ENCODE data around the gene CDX2.

DNA sequence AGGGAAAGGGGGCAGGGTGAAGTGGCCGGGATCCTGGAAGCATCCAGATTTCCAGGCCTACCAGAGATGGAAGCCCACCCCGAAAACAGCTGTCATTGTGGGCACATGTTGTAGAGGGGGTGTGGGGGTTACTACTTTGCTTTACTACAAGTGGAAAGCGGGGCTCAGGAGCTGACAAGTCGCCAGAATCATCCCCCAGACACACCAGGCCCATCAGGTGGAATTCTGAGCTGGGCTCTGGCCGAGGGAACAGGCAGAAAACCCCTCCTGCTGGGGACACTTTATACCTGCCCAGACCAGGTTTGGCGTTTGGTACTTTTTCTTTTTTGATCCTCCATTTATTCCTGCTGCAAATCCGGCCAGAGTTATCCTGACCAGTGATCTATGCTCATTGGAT lies 3.8 kb downstream of the CDX2 start:
- TF ChIP-seq POLR2AphosphoS5 (IDR thresholded peaks at IDR 0.05; ENCODE audit: low read depth, low read length) (no peak), YY1 (IDR thresholded peaks at IDR 0.05; ENCODE audit: extremely low read depth, insufficient replicate concordance, low read depth, low read length) (no peak), EZH2phosphoT487 (IDR thresholded peaks at IDR 0.05; ENCODE audit: borderline replicate concordance) (no peak)
- TF ChIP-seq, protein P1, sequence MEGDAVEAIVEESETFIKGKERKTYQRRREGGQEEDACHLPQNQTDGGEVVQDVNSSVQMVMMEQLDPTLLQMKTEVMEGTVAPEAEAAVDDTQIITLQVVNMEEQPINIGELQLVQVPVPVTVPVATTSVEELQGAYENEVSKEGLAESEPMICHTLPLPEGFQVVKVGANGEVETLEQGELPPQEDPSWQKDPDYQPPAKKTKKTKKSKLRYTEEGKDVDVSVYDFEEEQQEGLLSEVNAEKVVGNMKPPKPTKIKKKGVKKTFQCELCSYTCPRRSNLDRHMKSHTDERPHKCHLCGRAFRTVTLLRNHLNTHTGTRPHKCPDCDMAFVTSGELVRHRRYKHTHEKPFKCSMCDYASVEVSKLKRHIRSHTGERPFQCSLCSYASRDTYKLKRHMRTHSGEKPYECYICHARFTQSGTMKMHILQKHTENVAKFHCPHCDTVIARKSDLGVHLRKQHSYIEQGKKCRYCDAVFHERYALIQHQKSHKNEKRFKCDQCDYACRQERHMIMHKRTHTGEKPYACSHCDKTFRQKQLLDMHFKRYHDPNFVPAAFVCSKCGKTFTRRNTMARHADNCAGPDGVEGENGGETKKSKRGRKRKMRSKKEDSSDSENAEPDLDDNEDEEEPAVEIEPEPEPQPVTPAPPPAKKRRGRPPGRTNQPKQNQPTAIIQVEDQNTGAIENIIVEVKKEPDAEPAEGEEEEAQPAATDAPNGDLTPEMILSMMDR (IDR thresholded peaks at IDR 0.05 in 2 of 3, conservative IDR thresholded peaks at IDR 0.05 in 1 of 3; ENCODE audit: borderline replicate concordance in 1 of 3, insufficient read depth in 1 of 3, low read depth in 2 of 3, low read length in 2 of 3), result no peak
- TF ChIP-seq, protein P2, sequence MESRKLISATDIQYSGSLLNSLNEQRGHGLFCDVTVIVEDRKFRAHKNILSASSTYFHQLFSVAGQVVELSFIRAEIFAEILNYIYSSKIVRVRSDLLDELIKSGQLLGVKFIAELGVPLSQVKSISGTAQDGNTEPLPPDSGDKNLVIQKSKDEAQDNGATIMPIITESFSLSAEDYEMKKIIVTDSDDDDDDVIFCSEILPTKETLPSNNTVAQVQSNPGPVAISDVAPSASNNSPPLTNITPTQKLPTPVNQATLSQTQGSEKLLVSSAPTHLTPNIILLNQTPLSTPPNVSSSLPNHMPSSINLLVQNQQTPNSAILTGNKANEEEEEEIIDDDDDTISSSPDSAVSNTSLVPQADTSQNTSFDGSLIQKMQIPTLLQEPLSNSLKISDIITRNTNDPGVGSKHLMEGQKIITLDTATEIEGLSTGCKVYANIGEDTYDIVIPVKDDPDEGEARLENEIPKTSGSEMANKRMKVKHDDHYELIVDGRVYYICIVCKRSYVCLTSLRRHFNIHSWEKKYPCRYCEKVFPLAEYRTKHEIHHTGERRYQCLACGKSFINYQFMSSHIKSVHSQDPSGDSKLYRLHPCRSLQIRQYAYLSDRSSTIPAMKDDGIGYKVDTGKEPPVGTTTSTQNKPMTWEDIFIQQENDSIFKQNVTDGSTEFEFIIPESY (IDR thresholded peaks at IDR 0.05; ENCODE audit: extremely low read depth, insufficient replicate concordance, low read length), result no peak
- TF ChIP-seq, protein P3, sequence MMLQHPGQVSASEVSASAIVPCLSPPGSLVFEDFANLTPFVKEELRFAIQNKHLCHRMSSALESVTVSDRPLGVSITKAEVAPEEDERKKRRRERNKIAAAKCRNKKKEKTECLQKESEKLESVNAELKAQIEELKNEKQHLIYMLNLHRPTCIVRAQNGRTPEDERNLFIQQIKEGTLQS (IDR thresholded peaks at IDR 0.05), result no peak

All from HCT116 (cell line).